ENCODE measurements around the gene ATG4C.
"Not testable (repeated sequence)": the region's sequence is repeated elsewhere in the genome, so short reads cannot be mapped to it uniquely, and the experiment has no call there.

ATG4C gene, protein sequence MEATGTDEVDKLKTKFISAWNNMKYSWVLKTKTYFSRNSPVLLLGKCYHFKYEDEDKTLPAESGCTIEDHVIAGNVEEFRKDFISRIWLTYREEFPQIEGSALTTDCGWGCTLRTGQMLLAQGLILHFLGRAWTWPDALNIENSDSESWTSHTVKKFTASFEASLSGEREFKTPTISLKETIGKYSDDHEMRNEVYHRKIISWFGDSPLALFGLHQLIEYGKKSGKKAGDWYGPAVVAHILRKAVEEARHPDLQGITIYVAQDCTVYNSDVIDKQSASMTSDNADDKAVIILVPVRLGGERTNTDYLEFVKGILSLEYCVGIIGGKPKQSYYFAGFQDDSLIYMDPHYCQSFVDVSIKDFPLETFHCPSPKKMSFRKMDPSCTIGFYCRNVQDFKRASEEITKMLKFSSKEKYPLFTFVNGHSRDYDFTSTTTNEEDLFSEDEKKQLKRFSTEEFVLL

DNA sequence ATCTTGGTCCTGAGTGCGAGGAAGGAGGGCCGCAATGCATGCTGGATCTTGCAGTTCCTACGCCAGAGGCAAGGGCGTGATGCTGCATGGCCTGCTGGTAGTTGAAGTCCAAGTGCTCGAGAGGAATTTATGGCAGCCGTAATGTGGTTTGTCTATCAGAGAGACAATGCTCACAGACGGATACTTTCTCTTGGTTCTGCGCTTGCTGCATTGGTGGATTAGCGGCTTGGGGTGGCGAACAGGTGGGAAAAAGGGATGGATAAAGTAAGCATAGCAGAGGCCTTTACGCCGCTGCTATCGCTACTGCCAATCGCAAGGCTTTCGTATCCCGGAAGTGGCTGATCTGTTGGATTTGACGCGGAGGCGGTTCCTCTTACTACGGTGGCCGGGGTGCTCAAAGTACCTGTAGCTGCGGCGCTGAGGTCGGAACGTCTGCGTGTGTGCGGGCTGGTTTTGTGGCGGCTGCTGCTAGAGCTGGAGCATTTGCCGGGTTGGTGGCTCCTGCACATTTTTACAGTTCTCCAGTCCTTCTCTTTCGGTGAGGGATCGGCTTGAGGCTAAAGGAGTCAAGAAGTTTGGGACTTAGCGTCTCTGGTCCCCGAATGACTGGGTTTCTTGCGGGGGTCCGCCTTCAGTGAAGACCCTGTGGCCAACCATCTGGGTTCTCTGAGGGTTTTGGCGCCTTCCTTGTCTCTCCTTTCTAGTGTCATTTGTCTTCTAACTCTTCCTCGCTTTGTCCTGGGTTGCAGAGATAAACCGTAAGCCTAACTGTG lies at the start of gene ATG4C:
TSS of gene ATG4C (plus strand) at position 397 of the 773 bp plus-strand sequence. CDS start 19,655 bp downstream, outside the sequence.
- peak; percentile 77 for DNase-seq

DNA sequence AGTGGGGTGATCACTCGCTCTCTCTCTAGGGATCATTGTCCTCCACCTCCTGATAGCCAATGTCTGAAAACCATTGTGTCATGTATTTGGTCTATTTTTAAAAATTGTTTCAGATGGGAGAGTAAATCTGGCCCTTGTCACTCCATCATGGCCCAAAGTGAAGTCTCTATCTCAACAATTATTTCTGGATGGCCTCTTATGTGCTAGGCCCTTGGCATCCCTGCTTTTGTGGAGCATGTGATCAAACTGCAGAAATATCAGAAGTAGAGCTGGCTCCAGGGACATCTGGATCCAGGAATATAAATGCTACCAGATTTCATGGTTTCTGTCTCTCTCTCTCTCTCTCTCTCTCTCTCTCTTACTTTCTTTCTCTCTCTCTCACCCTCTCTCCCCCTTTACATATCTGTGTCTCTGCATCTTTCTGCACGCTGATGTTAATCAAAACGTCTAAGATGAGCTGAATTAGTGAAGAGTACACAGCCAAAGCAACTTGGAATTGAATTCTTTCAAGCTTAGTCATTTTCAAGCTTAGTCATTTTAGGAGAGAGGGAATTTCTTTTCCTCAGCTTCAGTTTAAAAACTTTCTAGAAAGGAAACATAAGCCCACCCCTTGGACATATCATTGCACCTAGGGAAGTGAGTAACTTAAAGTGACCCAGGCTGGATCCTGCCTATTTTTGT lies 48.3 kb upstream of the ATG4C start:
- no peak for DNase-seq

DNA sequence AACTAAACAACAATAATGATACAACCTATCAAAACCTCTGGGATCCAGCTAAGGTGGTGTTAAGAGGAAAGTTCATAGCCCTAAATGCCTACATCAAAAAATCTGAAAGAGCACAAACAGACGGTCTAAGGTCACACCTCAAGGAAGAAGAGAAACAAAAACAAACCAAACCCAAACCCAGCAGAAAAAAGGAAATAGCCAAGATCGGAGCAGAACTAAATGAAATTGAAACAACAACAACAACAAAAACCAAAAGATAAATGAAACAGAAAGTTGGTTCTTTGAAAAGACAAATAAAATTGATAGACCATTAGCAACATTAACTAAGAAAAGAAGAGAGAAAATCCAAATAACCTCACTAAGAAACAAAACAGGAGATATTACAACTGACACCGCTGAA lies 43.2 kb upstream of the ATG4C start:
- DNase-seq: not testable (repeated sequence)

DNA sequence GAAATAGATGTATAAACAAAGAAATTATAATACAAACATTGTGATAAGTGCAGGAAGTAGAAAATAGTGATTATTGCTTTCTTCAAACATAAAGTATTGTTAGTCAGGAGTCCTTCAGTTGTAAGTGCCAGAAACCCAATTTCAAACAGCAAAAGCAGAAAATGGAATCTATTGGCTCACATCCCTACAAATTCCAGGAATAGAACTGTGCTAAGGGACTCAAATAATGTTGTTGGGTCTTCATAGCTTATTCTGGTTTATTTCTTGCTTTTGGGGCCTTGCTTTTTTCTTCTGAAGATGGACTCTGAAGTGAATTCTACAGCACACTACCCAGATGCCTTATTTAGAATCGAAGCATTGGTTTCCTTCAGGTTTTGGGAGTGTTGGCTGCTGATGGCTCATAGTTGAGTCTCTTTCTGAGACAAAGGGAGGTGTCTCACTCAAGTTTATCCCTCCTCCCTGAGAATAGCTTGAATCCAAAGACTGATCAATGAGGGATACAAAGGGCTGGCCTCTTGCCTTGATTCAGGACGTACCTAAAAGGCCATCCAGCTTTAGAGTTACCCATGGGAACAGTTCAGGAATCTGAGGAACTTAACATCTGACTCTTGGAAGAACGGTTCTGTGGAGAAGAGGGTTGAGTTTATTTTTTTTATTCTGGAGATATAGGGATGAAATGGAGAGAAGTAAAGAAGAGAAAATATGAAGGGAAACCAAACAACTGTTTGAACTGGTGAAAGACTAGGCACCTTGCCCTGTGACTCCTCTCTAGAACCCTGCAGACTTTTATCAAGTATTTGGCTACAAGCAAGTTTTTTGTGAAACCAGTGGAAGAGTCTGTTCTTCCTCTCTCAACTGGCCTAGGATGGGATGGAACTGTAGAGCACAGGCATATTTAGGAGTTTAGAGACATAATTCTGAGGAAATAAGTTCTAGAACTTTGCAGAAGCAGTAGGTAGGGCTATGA lies 39.0 kb upstream of the ATG4C start:
- DNase-seq: no peak

DNA sequence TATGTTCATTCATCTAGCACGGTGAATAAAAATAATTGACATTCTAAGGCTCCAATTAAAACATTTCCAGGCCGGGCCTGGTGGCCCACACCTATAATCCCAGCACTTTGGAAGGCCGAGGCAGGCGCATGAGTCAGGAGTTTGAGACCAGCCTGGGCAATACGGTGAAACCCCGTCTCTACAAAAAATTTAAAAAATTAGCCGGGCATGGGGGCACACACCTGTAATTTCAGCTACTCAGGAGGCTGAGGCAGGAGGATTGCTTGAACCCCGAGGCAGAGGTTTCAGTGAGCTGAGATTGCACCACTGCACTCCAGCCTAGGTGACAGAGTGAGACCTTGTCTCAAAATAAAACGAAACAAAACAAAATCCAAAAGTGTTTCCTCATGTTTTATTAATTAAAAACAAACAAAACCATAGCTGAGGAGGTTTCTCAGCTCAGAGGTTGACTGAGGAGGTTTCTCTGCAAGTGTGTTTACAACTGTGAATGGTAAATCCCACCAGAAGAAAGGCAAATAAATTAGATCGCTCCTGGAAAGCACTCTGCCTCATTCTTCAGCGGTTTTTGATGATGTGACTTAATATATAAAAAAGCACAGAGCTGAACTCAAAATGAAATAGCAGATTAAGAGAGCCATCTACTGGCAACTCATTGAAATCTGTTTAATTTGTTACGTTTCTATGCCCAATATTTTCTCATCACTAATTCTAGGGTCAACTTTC lies 37.7 kb upstream of the ATG4C start:
- no peak for DNase-seq

DNA sequence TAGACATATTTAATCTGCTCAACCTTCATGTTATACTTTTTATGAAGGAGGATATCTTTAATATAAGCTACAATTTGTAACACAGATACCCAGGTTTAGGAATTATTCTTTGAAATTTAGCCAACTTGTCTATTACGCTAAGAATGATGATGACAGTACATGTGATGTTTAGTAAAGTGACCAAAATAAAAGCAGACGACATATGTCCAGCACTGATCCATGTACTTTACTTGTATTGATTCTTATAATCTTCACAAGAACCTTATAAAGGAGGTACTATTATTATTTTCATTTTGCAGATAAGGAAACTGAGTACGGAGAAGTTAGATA lies 37.2 kb upstream of the ATG4C start:
- no peak for DNase-seq

DNA sequence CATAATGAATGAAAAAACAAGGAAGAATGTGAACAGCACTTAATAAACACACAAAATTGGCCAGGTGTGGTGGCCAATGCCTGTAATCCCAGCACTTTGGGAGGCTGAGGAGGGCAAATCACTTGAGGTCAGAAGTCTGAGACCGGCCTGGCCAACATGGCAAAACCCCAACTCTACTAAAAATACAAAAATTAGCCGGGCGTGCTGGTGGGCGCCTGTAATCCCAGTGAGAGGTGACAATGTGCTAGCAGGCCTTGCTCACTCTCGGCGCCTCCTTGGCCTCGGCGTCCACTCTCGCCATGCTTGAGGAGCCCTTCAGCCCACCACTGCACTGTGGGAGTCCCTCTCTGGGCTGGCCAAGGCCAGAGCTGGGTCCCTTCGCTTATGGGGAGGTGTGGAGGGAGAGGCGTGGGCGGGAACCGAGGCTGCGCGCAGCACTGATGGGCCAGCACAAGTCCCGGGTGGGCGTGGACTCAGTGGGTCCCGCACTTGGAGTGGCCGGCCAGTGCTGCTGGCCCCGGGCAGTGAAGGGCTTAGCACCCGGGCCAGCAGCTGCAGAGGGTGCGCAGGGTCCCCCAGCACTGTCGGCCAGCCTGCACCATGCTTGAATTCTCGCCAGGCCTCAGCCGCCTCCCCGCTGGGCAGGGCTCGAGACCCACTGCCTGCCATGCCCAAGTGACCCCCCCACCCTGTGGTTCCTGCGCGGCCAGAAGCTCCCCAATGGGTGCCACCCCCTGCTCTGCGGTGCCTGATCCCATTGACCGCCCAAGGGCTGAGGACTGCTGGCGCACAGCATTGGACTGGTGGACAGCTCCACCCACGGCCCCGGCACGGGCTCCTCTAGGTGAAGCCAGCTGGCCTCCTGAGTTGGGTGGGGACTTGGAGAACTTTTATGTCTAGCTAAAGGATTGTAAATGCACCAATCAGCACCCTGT lies 30.6 kb upstream of the ATG4C start:
- no peak for DNase-seq

DNA sequence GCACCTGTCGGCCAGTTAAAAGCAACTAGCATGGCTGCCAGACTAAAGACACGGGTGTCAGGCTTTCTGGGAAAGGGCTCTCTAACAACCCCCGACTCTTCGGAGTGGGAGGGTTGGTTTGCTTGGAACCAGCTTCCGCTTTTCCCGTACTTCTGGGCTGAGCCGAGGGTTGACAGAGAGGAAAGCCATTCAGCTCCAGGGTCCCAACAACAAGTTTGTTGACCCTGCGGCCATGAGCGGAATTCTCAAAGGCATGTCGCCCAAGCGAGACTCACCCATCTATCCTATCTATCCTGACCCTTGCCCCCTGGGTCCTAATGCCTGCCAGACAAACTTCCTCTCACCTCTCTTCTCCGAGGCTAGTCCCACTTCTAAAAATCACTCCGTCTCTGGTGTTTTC lies 29.0 kb upstream of the ATG4C start:
- not testable (repeated sequence) for DNase-seq

DNA sequence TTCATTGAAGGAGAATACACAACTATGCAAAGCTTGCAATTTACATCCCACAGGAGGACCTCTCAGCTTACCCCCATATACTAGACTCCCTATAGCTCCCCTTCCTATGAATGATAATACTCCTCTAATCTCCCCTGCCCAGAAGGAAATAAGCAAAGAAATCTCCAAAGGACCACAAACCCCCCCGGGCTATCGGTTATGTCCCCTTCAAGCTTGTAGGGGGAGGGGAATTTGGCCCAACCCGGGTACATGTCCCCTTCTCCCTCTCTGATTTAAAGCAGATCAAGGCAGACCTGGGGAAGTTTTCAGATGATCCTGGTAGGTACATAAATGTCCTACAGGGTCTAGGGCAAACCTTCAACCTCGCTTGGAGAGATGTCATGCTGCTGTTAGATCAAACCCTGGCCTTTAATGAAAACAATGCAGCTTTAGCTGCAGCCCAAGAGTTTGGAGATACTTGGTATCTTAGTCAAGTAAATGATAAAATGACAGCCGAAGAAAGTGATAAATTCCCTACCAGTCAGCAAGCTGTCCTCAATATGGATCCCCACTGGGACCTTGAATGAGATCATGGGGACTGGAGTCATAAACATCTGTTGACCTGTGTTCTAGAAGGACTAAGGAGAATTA lies 27.6 kb upstream of the ATG4C start:
- not testable (repeated sequence) for DNase-seq

DNA sequence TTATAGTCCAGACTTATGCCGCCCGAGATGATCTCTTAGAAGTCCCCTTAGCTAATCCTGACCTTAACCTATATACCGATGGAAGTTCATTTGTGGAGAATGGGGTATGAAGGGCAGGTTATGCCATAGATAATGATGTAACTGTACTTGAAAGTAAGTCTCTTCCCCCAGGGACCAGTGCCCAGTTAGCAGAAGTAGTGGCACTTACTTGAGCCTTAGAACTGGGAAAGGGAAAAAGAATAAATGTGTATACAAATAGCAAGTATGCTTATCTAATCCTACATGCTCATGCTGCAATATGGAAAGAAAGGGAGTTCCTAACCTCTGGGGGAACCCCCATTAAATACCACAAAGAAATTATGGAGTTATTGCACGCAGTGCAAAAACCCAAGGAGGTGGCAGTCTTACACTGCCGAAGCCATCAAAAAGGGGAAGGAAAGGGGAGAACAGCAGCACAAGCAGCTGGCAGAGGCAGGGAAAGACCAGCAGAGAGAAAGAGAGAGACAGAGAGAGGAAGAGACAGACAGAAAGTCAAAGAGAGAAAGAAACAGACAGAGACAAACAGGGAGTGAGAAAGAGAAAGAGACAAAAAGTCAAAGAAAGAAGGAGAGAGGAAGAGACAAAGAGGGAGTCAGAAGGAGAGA lies 24.6 kb upstream of the ATG4C start:
- DNase-seq: not testable (repeated sequence)

DNA sequence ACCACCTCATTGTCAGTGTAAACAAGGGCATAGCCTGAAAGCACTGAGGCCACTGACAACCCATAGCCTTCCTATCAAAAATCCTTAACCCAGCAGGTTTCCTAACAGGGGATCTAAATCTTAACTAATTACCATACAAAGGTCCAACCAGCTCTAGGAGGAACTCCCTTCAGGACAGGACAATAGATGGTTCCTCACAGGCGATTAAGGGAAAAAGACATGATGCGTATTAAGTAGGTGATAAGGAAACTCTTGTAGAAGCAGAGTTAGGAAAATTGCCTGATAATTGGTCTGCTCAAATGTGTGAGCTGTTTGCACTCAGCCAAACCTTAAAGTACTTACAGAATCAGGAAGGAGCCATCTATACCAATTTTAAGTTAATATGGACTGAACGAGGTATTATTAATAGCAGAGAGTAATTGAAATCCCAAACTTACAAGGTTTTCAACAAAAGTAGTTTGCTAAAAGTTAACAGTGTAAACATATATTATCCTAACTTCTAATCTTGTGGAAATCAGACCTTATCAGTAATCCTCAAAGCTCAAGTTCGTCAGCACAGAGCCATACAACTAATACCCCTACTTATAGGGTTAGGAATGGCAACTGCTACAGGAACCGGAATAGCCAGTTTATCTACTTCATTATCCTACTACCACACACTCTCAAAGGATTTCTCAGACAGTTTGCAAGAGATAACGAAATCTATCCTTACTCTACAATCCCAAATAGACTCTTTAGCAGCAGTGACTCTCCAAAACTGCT lies 23.7 kb upstream of the ATG4C start:
- DNase-seq: not testable (repeated sequence)

DNA sequence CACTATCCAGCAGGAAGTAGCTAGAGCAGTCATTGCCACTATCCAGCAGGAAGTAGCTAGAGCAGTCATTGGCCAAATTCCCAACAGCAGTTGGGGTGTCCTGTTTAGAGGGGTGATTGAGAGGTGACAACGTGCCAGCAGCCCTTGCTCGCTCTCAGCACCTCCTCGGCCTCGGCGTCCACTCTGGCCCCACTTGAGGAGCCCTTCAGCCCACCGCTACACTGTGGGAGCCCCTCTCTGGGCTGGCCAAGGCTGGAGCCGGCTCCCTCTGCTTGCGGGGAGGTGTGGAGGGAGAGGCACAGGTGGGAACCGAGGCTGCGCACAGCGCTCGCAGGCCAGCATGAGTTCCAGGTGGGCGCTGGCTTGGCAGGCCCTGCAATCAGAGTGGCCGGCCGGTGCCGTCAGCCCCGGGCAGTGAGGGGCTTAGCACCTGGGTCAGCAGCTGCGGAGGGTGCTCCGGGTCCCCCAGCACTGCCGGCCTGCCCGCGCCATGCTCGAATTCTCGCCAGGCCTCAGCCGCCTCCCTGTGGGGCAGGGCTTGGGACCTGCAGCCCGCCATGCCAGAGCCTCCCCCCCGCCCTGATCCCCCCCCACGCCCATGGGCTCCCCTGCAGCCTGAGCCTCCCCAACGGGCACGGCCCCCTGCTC lies 22.6 kb upstream of the ATG4C start:
- DNase-seq: not testable (repeated sequence)

DNA sequence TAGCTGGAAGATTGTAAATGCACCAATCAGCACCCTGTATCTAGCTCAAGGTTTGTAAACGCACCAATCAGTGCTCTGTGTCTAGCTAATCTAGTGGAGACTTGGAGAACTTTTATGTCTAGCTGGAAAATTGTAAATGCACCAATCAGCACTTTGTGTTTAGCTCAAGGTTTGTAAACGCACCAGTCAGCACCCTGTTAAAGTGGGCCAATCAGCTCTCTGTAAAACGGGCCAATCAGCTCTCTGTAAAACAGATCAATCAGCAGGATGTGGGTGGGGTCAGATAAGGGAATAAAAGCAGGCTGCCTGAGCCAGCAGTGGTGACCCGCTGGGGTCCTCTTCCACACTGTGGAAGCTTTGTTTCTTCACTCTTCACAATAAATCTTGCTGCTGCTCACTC lies 21.9 kb upstream of the ATG4C start:
- not testable (repeated sequence) for DNase-seq

DNA sequence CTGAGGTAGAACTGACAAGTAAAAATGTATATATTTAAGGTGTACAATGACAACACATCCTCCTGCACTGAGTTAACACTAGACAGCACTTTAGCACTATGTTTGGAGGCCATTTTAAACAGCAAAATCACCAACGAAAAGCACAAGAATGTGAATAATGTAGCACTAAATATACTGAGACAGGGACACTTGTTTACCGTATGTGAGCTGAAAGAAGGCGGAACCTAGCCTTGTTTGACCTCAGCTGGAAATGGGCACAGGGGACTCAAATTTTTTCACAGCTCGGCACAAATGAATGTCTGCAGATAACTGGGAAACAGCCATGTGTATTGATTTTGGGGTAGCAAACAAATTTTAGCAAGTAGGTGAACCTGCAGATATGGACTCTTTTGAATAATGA lies 18.0 kb upstream of the ATG4C start:
- no peak for DNase-seq

DNA sequence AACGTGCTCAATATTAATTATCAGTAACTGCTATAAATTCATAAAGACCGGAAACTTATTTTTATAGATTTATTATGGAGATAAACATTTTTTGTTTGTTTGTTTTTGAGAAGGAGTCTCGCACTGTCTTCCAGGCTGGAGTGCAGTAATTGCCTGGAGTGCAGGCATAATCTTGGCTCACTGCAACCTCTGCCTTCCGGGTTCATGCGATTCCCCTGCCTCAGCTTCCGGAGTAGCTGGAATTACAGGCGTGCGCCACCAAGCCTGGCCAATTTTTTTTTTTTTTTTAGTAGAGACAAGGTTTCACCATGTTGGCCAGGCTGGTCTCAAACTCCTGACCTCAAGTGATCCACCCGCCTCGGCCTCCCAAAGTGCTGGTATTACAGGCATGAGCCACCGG lies 15.4 kb upstream of the ATG4C start:
- not testable (repeated sequence) for DNase-seq

DNA sequence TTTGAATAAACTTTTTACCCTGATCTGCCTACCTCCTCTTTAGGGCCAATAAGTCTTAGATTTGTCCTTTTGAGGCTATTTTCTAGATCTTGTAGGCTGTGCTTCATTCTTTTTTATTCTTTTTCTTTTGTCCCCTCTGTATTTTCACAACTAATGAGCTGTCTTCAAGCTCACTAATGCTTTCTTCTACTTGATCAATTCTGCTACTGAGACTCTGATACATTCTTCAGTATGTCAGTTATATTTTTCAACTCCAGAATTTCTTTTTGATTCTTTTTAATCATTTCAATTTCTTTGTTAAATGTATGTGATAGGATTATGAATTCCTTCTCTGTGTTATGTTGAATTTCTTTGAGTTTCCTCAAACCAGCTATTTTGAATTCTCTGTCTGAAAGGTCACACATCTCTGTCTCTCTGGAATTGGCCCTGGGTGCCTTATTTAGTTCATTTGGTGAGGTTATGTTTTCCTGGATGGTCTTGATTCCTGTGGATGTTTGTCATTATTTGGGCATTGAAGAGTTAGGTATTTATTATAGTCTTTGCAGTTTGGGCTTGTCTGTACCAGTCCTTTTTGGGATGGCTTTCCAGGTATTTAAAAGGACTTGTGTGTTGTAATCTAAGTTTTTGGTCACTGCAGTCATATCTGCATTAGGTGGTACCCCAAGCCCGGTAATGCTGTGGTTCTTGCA lies 11.2 kb upstream of the ATG4C start:
- DNase-seq: no peak

DNA sequence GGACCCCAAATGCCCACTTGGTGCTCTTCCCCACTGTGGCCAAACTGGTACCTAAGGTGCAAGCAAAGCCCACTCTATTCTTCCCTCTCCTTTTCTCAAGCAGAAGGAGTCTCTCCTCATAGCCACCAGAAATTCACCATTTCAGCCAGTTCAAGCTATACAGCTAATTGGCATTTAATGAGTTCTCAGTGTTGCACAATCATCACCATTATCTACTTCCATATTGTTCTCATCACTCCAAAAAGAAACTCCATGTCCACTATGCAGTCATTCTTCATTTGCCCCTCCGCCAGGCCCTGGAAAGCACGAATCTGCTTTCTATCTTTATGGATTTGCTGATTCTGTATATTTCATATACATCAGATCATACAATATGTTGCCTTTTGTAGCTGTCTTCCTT lies 9.9 kb upstream of the ATG4C start:
- DNase-seq: no peak

All from NCI-H1417 treated with DMSO at 0.1 percent for 48 hours (cell line).